GM12872 (cell line): ENCODE measurements around the gene LRMDA.

Source experiments
- CTCF ChIP-seq: IDR thresholded peaks from 3 replicates; pipeline ENCODE4 v1.5.1; 2011; ENCODE audit warnings: low read depth, mild to moderate bottlenecking, low read length, moderate library complexity; ENCODE audit not compliant: insufficient read depth

LRMDA gene

GRCh38 chr10:75430000-75430763 is 1.2 kb upstream of the LRMDA start:
- TF ChIP-seq CTCF = no peak

GRCh38 chr10:75432176-75432575 is 752 bp downstream of the LRMDA start:
- no peak for TF ChIP-seq CTCF

GRCh38 chr10:75432763-75433162 is 1.3 kb downstream of the LRMDA start:
- no peak for TF ChIP-seq CTCF

- TF ChIP-seq CTCF = no peak
These were observed 1.8 kb downstream of the LRMDA start for GRCh38 chr10:75433216-75433615.

- TF ChIP-seq CTCF = no peak
These were observed 2.9 kb downstream of the LRMDA start for GRCh38 chr10:75434291-75434690.

GRCh38 chr10:75435291-75435690 is 3.9 kb downstream of the LRMDA start:
- no peak for TF ChIP-seq CTCF

GRCh38 chr10:75436896-75437295 is 5.5 kb downstream of the LRMDA start:
- TF ChIP-seq CTCF = no peak
